GM18517 (cell line): ENCODE data around the gene HPSE2.
"Not testable (repeated sequence)": the region's sequence is repeated elsewhere in the genome, so short reads cannot be mapped to it uniquely, and the experiment has no call there.

Source experiments
- ATAC-seq: cut with Tn5 transposase; IDR thresholded peaks from one replicate; pipeline ENCODE4 v1.9.1; 2021; ENCODE audit warnings: mild to moderate bottlenecking, moderate library complexity; ENCODE audit not compliant: unreplicated experiment

The HPSE2 gene

DNA sequence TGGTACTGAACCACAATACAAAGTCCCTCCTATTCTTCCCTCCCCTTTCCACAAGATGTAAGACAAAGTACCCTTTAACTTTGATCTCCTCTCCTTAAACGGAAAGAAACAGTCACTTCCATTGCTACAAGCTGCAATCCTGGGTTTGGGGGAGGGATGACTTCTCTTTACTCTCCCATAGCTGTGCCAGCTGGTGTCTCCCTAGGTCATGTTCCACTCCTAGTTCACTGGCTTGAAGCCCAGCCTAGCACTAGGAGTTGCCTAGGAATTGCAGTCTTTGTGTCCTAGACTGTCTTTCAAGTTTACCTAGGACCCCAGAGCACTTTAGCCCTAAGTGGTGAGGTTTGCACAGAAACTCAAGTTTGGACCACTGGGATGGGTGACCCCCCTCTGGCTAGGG lies 311.1 kb downstream of the HPSE2 start:
- no peak for ATAC-seq

DNA sequence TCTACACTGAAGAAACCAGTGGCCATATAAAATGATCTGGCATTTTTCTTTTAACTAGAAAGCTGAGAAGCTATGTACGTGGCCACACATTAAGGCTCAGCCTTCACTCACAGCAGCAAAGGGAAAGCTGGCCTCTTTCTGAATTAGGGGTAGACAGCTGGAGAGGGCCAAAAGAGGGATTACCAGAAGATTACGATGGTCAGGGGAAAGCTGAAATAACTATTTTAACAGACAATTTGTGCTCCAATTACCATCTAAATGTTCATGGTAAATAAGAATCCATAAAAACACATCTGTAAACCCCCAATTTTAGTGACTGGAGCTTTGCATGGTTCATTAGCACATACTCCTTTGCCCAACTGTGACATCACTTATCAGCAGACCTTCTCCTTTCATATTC lies 314.3 kb downstream of the HPSE2 start:
- no peak for ATAC-seq

DNA sequence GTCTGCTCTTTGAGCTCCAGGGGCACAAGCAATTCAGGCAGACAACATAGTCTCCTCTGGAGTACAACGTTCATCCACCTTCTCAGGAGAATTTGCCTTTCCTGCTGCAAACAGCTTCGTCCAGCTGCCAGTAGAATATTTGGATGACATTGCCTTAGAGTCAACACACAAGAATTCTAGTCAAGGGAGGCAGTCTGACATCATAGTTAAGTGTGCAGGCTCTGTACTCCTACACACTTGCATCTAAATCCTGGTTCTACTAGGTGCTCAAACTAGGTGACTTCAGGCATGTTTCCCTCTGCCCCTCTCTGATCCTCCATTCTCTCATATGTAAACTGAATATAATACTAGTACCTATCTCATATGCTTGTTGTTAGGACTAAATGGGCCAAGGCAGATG lies 314.8 kb downstream of the HPSE2 start:
- ATAC-seq = no peak

- no peak for ATAC-seq
These were observed 315.3 kb downstream of the HPSE2 start for GRCh38 chr10:98920360-98920759.

GRCh38 chr10:98919899-98920298 lies 315.8 kb downstream of the HPSE2 start:
- ATAC-seq = no peak

- no peak for ATAC-seq
These were observed 317.8 kb downstream of the HPSE2 start for GRCh38 chr10:98917828-98918227.

- ATAC-seq = no peak
These were observed 319.0 kb downstream of the HPSE2 start for GRCh38 chr10:98916526-98917125.

DNA sequence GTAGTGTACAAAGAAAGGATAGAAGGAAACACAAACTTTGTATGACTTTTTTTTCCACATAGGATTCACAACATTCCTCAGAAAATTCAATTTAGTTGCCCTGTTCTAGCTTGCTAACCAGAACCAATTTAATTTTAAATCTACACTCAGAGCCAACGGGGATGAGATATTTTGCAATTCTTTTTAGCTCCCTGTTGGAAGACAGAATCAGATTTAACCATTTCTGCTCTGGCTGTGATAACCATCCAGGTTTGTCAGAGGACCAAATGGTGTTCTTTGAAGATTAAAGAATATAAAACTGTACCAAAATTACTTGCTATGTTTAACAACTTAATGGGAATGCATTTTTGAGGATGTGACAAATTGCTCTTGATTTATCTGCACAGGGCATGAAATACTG lies 319.7 kb downstream of the HPSE2 start:
- no peak for ATAC-seq

GRCh38 chr10:98910546-98910945 lies 325.1 kb downstream of the HPSE2 start:
- ATAC-seq = no peak

- ATAC-seq = no peak
These were observed 325.6 kb downstream of the HPSE2 start for GRCh38 chr10:98910048-98910447.

- no peak for ATAC-seq
These were observed 326.8 kb downstream of the HPSE2 start for GRCh38 chr10:98908868-98909267.

- not testable (repeated sequence) for ATAC-seq
These were observed 327.4 kb downstream of the HPSE2 start for GRCh38 chr10:98908247-98908646.

GRCh38 chr10:98901441-98902110 lies 334.1 kb downstream of the HPSE2 start:
- no peak for ATAC-seq

GRCh38 chr10:98899018-98899417 lies 336.6 kb downstream of the HPSE2 start:
- ATAC-seq = no peak

DNA sequence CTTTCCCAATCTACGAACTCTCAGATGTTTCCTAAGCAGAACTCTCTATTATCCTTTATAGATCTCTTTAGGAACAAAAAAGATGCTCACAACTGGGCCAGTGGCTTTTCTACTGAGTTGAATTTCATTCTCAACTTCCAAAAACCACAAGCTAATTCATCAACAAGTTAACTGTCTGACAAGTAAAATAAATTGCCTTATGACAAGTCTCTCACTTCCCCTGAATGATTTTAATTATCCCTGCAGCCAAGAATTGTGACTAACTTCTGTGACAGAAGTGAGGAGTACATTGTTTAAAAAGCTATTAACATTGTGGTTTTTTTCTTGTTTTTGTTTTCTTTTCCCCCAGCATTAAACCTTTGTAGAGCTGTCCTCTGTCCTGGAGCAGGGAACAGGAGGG lies 343.1 kb downstream of the HPSE2 start:
- no peak for ATAC-seq

- no peak for ATAC-seq
These were observed 349.0 kb downstream of the HPSE2 start for GRCh38 chr10:98886686-98887085.

- no peak for ATAC-seq
These were observed 350.3 kb downstream of the HPSE2 start for GRCh38 chr10:98885378-98885777.

DNA sequence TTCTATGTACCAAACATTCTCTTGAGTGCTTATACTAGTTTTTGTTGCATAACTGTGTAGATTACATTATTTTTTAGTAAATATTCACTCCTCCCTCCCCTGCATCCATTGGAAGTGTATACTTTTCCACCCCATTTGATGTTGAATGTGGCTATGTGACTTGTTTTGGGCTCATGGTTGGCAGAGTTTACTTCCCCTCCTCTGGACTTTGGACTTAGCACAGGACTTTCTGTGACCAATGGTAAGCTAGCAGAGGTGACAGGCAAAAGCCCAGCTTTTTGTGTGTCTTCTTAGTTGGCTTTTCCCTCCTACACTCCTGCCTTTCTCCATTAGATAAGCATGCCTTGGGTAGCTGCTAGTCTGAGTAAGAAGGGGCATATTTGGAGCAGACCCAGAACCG lies 353.9 kb downstream of the HPSE2 start:
- no peak for ATAC-seq

- no peak for ATAC-seq
These were observed 354.7 kb downstream of the HPSE2 start for GRCh38 chr10:98880971-98881370.

DNA sequence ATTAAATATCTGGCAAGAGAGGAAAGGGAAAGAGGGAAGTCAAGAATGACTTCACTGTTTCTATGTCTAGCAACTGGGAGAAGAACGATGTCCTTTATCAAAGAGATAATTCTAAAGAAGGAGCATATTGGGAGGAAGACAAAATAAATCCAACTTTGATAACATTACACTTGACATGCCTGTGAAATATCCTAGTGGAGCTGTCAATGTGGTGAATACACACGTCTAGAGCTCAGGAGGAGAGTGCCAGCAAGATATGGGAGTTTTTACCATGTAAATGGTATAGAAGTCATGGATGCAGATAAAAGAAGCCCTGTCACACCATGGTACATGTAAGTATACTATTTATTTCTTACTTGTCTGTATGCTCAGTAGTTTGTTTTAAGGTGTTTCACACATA lies 356.7 kb downstream of the HPSE2 start:
- no peak for ATAC-seq

GRCh38 chr10:98878418-98878817 lies 357.2 kb downstream of the HPSE2 start:
- ATAC-seq = no peak

GRCh38 chr10:98861962-98862361 lies 373.7 kb downstream of the HPSE2 start:
- no peak for ATAC-seq

DNA sequence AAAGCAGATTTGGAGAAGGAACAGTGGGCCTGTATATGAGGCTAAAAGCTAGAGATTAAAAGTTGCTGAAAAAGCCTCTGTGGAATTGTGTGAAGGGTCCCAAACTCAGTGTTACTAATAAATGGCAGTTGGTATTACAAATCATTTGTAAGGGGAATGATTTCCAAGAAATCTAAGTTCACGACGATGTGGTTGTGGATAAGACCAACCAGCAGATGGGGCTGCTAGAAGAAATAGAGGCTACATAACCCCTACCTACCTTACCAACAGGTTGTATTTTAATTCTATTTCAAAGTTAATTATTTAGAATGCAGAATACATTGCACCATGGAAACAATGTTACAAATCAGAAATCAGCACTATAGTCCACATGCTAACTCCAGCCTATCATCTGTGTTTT lies 377.1 kb downstream of the HPSE2 start:
- ATAC-seq = no peak
